UCSD-AML1 (cell line): ENCODE measurements around the gene NUDC.
A peak's percentile ranks its signal among the peaks of the same experiment; 100 is the strongest.
"Not testable (repeated sequence)": the region's sequence is repeated elsewhere in the genome, so short reads cannot be mapped to it uniquely, and the experiment has no call there.

Experiments
- DNase-seq: peaks from one replicate; lab custom pipeline; 2025; ENCODE audit not compliant: unreplicated experiment; lab: John Stamatoyannopoulos, UW

Gene NUDC

GRCh38 chr1:26989403-26990109, 68.0 kb downstream of the NUDC start:
- DNase-seq: not testable (repeated sequence)

DNA sequence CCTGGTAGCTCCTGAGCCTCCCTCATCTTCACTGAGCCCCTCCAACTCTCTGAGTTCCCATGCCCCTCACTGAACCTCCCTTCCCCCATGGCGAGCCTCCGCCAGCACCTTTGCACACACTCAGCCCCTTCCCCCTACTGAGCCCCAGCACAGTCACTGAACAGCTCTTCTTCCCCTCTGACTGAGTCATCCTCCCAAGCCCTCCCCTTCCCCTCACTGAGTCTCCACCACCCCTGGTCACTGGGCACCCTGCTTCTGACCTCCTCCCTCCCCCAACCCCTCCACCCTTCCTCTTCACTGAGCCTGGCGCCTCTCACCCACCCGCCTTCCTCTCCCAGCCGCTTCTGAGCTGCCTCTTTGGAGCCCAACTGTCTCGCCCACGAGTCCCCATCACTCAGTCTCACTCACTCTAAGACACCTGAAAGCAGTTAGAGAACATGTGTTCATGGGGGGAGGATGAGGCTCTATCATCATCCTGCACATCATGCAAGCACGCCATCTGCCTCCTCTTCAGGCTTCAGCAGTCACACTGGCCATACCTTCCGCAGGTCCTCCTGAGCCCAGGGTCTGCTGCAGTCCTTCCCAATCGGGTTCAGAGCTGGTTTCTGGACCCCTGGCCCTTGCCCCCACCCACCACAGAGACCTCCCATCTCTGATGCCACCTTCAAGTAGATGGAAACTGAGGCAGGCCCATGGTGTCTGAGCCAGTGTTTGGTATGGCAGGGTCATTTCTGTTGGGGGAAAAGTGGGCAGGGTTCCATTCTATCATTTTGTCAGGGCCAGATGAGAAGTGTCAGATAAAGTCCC, 70.0 kb downstream of the NUDC start:
- peak; percentile 41 for DNase-seq

DNA sequence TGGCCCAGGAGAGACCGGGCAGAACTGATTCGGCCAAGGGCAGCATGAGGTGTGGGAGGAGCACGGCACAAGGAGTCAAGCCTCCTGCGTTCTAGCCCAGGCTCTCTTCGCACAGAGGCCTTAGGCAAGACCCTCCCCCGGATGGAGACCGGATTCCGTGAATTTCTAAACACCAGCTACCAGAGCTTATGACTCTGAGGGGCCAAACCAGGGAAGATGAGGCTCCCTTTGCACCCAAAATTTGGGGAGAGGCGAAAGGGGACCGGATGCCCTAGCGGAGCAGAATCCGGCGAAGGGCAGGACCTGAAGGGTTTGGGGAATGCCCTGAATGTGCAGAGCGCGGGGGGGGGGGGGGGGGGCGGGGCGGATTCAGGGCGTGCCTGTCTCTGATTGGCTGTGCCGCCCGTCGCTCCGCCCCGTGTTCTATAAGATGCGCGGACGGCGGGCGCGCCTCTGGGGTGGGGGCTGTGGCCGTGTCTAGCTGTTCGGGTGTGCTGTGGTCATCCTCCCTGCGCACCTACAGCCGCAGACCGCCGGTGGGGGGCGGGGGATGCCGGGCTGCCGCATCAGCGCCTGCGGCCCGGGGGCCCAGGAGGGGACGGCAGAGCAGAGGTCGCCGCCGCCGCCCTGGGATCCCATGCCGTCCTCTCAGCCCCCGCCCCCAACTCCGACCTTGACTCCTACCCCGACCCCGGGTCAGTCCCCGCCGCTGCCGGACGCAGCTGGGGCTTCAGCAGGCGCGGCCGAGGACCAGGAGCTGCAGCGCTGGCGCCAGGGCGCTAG, 71.9 kb downstream of the NUDC start, which contains the start of gene TRNP1:
Gene TRNP1 (plus strand): TSS at position 456 of the 783 bp plus-strand sequence. CDS start 95 bp downstream, at position 551.
- DNase-seq: peak; percentile 73

DNA sequence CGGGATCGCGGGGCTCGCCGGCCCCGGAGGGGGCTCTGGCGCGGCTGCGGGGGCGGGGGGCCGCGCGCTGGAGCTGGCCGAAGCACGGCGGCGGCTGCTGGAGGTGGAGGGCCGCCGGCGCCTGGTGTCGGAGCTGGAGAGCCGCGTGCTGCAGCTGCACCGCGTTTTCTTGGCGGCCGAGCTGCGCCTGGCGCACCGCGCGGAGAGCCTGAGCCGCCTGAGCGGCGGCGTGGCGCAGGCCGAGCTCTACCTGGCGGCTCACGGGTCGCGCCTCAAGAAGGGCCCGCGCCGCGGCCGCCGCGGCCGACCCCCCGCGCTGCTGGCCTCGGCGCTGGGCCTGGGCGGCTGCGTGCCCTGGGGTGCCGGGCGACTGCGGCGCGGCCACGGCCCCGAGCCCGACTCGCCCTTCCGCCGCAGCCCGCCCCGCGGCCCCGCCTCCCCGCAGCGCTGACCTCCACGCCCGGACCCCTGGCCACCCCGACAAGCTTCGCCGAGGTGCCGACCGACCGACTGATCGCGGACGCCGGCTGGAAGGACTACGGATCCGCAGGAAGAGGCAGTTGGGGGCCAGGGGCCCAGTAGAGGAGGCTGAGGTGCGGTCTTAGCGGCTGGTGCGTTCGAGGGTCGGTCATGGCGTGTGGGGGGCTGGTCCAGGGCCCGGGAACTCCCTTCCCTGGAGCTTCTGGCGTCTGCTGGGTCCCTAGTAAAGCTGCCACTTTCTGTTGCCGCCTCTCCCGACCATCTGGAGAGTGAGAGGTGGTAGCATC, 72.7 kb downstream of the NUDC start:
- no peak for DNase-seq

GRCh38 chr1:26994787-26995517, 73.4 kb downstream of the NUDC start:
- no peak for DNase-seq

DNA sequence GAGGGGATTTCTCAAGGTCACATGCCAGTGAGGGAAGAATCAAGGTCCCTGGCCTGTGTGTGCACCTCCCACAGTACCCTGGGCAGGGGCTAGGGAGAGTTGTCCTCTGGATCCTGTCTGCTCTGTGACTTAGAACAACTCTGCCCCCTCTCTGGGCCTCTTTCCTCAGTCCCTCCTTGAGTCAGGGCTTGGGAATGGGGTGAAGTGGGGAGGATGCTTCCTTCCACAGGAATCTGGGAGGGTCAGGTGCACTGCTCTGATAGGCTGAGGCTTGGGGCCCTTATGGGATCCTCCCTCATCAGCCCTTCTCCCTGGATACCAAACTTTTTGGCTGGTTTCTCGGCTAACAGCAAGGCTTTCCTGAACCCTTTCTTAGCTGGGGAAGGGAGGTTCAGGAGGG, 74.5 kb downstream of the NUDC start:
- no peak for DNase-seq
